ENCODE measurements around the gene GPR157. TPM values are rescaled to one million over a fixed set of nuclear protein-coding genes. Genes with fewer than 3 reads are reported as not detected.

GPR157 gene
- total and polyA plus RNA-seq, 2 of the 13 experiments (the other 11 are each of a cell fraction or from before 2014, with no cell fraction given), result 10.1 to 19.2 TPM

DNA sequence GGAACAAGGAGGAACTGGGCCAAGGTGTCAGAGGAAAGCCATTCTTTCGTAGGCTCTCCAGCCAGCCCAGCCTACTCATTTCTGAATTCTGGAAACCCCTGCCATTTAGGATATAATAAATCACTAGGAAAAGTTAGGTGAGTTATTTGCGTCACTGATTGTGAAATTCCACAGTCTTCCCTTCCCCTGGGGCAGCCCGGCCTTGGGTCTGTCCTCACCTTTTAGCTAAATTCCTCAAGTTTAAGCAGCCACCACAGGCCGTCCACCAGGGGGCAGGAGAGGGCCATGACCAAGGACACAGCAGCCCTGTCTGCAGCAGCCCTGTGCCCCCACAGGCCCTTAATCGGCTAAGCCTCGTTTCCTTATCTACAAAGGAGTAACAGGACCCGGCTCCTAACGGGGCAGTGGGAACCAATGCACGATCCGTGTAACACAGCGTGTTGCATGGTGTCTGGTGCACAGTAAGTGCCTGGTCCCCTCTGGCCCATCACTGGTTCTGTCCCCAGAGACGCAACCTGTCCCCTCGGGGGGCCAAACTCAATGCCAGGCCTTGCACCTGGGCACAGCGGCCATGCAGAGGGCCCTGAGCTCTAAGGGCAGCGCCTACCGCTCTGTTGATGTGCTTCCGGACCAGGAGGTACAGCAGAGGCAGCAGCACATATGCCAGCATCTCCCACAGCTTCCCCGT is 18.1 kb downstream of the GPR157 start (continued):
- no peak for TF ChIP-seq CREB1 (IDR thresholded peaks at IDR 0.05)
- 0 out of 2 replicates have a peak, but pooled peaks have one; percentile 29 for TF ChIP-seq CREB1 (CRISPR knock-in tag; IDR thresholded peaks at IDR 0.05)
- peak; percentile 31; the same call in 1 of the 2 replicates for TF ChIP-seq ZNF782 (CRISPR knock-in tag; IDR thresholded peaks at IDR 0.05; ENCODE audit: borderline replicate concordance)
- TF ChIP-seq, protein P1, sequence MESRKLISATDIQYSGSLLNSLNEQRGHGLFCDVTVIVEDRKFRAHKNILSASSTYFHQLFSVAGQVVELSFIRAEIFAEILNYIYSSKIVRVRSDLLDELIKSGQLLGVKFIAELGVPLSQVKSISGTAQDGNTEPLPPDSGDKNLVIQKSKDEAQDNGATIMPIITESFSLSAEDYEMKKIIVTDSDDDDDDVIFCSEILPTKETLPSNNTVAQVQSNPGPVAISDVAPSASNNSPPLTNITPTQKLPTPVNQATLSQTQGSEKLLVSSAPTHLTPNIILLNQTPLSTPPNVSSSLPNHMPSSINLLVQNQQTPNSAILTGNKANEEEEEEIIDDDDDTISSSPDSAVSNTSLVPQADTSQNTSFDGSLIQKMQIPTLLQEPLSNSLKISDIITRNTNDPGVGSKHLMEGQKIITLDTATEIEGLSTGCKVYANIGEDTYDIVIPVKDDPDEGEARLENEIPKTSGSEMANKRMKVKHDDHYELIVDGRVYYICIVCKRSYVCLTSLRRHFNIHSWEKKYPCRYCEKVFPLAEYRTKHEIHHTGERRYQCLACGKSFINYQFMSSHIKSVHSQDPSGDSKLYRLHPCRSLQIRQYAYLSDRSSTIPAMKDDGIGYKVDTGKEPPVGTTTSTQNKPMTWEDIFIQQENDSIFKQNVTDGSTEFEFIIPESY (CRISPR knock-in tag; IDR thresholded peaks at IDR 0.05), result peak; percentile 85
- TF ChIP-seq ZNF841 (CRISPR knock-in tag; IDR thresholded peaks at IDR 0.05; ENCODE audit: borderline replicate concordance), result no peak
- peak; percentile 61; the same call in 1 of the 2 replicates for TF ChIP-seq ZNF605 (CRISPR knock-in tag; IDR thresholded peaks at IDR 0.05)

DNA sequence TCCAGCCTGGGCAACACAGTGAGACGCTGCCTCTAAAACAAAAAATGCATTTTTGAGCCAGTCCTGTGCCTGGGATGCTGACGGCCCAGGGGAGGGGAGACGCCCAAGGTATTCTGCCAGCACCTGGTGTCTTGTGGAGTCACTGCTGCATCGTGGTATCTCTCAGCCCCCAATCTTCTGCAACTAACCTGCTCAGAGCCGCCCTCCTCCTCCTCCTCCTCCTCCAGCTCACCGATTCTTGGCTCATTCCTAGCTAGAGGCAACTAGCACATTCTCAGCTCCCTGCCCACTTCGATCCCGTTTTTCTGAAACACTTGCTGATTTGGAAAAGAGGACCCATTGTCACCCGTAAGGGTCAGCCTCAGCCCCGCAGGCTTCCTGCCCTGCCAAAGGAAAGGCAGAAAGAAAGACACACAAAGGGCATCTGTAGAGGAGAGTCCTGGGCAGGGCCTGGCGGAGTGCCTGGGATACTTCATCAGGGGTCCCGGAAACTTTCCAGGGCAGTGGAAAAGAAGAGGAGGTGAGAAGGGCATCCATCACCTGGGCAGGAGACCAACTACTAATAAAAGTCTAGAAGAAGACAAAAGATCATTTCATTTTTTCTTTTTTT is 20.7 kb downstream of the GPR157 start:
- intact Hi-C loops (cut with micrococcal nuclease; ENCODE audit: unreplicated experiment), result no loop called here
- peaks cover 13 to 27% of the 10 kb centered on the region in 2 experiments; a peak in 4 of 5 replicates for H3K36me3 ChIP-seq (replicated peaks in 1 of 2; ENCODE audit: control insufficient read depth in 1 of 2, insufficient read depth in 2 of 2, low read length in 2 of 2)
- no peaks in the 10 kb centered on the region for H4K20me1 ChIP-seq (ENCODE audit: insufficient read depth, low read length)
- H3K4me3 ChIP-seq (replicated peaks in 1 of 3; ENCODE audit: insufficient read depth in 1 of 3, low read depth in 2 of 3, low read length in 3 of 3), result no peak overlapping the region
- no peak overlapping the region for H3K27ac ChIP-seq (ENCODE audit: extremely low read length, insufficient read depth, low read length)
- DNase-seq (ENCODE audit: low spot score) (no peak), FAIRE-seq (no peak), ATAC-seq (no peak)
- ChIA-PET POLR2A (no interaction called here), CTCF (ENCODE audit: low intra/inter-chr PET ratio, low total read pairs) (no interaction called here)
- H3K9me3 ChIP-seq (ENCODE audit: low read length), result no peaks in the 10 kb centered on the region
- no peak overlapping the region for H3K9ac ChIP-seq (ENCODE audit: insufficient read depth, low read depth, low read length)
- no peak overlapping the region for H2AFZ ChIP-seq (ENCODE audit: low read length)
- no peaks in the 10 kb centered on the region for H3K27me3 ChIP-seq (ENCODE audit: control insufficient read depth in 1 of 2, insufficient read depth in 2 of 2, low read length in 2 of 2)
- whole genome bisulfite sequencing (ENCODE audit: low lambda C conversion rate), result 96% methylated on average over 9 of the region's 12 CpGs
- BruUV-seq (replicated peaks), result no TSS peak
- in situ Hi-C loops (cut with HindIII; ENCODE audit: extremely low pct_ligation_motif_present, low pct_unique_long_range_greater_than_20kb), result no loop called here
- peaks cover 28% of the 10 kb centered on the region for H3K4me1 ChIP-seq (ENCODE audit: insufficient read depth, low read length)
- H3K79me2 ChIP-seq (ENCODE audit: insufficient read depth, low read length), result no peaks in the 10 kb centered on the region
- H3K4me2 ChIP-seq (ENCODE audit: low read depth, low read length), result no peak overlapping the region
- no peak for TF ChIP-seq MZF1 (CRISPR knock-in tag; IDR thresholded peaks at IDR 0.05; ENCODE audit: borderline replicate concordance)
- TF ChIP-seq ZNF101 (CRISPR knock-in tag; IDR thresholded peaks at IDR 0.05; ENCODE audit: borderline replicate concordance, low read depth), result no peak
- TF ChIP-seq JUNB (CRISPR knock-in tag; IDR thresholded peaks at IDR 0.05; ENCODE audit: borderline replicate concordance), result no peak
- no peak for TF ChIP-seq ZNF180 (CRISPR knock-in tag; IDR thresholded peaks at IDR 0.05; ENCODE audit: borderline replicate concordance, low read depth)
- no peak for TF ChIP-seq ZNF460 (CRISPR knock-in tag; IDR thresholded peaks at IDR 0.05; ENCODE audit: borderline replicate concordance)
- TF ChIP-seq, protein P2, sequence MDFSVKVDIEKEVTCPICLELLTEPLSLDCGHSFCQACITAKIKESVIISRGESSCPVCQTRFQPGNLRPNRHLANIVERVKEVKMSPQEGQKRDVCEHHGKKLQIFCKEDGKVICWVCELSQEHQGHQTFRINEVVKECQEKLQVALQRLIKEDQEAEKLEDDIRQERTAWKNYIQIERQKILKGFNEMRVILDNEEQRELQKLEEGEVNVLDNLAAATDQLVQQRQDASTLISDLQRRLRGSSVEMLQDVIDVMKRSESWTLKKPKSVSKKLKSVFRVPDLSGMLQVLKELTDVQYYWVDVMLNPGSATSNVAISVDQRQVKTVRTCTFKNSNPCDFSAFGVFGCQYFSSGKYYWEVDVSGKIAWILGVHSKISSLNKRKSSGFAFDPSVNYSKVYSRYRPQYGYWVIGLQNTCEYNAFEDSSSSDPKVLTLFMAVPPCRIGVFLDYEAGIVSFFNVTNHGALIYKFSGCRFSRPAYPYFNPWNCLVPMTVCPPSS (IDR thresholded peaks at IDR 0.05), result no peak
- TF ChIP-seq, protein P3, sequence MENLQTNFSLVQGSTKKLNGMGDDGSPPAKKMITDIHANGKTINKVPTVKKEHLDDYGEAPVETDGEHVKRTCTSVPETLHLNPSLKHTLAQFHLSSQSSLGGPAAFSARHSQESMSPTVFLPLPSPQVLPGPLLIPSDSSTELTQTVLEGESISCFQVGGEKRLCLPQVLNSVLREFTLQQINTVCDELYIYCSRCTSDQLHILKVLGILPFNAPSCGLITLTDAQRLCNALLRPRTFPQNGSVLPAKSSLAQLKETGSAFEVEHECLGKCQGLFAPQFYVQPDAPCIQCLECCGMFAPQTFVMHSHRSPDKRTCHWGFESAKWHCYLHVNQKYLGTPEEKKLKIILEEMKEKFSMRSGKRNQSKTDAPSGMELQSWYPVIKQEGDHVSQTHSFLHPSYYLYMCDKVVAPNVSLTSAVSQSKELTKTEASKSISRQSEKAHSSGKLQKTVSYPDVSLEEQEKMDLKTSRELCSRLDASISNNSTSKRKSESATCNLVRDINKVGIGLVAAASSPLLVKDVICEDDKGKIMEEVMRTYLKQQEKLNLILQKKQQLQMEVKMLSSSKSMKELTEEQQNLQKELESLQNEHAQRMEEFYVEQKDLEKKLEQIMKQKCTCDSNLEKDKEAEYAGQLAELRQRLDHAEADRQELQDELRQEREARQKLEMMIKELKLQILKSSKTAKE (CRISPR knock-in tag; IDR thresholded peaks at IDR 0.05; ENCODE audit: borderline replicate concordance), result no peak
- TF ChIP-seq, protein P4, sequence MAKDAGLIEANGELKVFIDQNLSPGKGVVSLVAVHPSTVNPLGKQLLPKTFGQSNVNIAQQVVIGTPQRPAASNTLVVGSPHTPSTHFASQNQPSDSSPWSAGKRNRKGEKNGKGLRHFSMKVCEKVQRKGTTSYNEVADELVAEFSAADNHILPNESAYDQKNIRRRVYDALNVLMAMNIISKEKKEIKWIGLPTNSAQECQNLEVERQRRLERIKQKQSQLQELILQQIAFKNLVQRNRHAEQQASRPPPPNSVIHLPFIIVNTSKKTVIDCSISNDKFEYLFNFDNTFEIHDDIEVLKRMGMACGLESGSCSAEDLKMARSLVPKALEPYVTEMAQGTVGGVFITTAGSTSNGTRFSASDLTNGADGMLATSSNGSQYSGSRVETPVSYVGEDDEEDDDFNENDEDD (CRISPR knock-in tag; IDR thresholded peaks at IDR 0.05; ENCODE audit: borderline replicate concordance), result no peak
- TF ChIP-seq TP53 (CRISPR knock-in tag; conservative IDR thresholded peaks at IDR 0.05), result no peak
- TF ChIP-seq ZFP1 (CRISPR knock-in tag; IDR thresholded peaks at IDR 0.05), result no peak

Data from HepG2 (cell line).